H7 (cell line): Measurements from ENCODE around the gene GYPA. TPM values are rescaled to one million over a fixed set of nuclear protein-coding genes. Genes with fewer than 3 reads are reported as not detected.
"Not testable (repeated sequence)": the region's sequence is repeated elsewhere in the genome, so short reads cannot be mapped to it uniquely, and the experiment has no call there.

Source experiments
- DNase-seq: peaks from one replicate; pipeline ENCODE4 v3.0.0; 2012
- H3K27me3 ChIP-seq: 2 replicates; pipeline ENCODE4 v1.6.0; 2011; ENCODE audit warnings: mild to moderate bottlenecking, low read length; ENCODE audit not compliant: control insufficient read depth, insufficient read depth
- H3K36me3 ChIP-seq: replicated peaks from 2 replicates; pipeline ENCODE4 v1.5.1; 2011; ENCODE audit warnings: low read length; ENCODE audit not compliant: control insufficient read depth, insufficient read depth
- H3K4me3 ChIP-seq: 2 replicates; pipeline ENCODE4 v1.5.1; 2011; ENCODE audit warnings: low read depth, mild to moderate bottlenecking, control low read depth, low read length, moderate library complexity; ENCODE audit not compliant: insufficient read depth
- total RNA-seq: library from RNA; depleted of rRNA; stranded (reverse); fragments of >200 nt; shearing (Covaris generic); gene quantifications from 2 replicates; pipeline ENCODE4 v1.2.3, GENCODE V29; 2014; rRNA removed

Gene GYPA
- total RNA-seq, 1 experiment from 2014 or later = not detected

DNA sequence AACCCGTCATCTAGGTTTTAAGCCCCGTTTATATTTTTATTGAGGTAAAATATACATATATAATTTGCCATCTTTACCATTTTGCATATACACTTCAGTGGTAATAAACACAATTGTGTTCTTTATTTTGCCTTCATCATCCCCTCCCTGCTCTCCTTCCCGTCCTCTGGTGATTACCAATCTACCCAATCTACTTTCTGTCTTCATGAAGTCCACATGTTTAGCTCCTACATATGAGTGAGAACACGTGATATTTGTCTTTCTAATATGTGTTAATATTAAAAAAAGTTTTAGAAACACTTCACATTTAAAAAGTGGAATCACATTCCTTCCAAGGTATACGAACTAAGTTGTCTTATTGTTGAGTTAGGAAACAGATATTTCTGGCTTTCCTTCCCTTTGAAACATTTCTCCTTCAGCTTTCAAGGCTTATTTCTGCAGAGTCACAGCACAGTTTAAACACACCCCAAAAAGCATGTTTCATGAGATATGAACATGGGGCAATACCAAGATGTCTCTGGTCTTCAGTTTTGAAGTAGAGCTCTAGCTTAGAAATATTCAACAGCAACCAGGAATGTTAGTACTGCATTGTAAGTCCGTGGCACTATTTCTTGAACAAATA lies 35.9 kb downstream of the GYPA start:
- H3K36me3 ChIP-seq = no peaks in the 10 kb centered on the region
- no peaks in the 10 kb centered on the region for H3K27me3 ChIP-seq
- no peak overlapping the region for H3K4me3 ChIP-seq
- no peak for DNase-seq

DNA sequence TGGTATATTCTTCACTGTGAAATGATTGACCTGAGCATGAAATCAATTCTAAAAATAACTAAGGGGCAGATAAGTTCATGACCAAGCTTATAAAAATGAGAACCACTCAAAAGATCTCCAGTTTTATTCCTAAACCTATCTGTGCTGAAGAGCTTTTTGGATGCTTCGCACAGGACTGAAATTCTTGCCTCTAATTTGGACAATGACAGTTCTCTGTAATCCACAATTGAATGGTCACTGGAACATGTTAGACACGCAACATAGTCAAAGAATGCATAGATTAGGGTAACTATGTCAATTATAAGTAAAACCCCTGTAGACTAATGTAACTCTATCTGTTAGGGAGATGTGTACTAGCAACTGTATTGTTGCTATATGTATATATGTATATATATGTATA lies 42.7 kb downstream of the GYPA start:
- H3K27me3 ChIP-seq, H3K36me3 ChIP-seq, H3K4me3 ChIP-seq, DNase-seq: not testable (repeated sequence)

DNA sequence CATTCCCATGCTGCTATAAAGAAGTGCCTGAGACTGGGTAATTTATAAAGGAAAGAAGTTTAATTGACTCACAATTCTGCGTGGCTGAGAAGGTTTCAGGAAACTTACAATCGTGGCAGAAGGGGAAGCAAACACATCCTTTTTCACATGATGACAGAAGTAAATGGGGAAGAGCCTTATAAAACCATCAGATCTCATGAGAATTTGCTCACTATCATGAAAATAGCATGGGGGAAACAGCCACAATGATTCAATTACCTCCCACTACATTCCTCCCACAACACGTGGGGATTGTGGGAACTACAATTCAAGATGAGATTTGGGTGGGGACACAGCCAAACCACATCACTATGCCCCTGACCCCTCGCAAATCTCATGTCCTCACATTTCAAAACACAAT lies 46.5 kb downstream of the GYPA start:
- not testable (repeated sequence) for DNase-seq, H3K4me3 ChIP-seq, H3K36me3 ChIP-seq, H3K27me3 ChIP-seq

DNA sequence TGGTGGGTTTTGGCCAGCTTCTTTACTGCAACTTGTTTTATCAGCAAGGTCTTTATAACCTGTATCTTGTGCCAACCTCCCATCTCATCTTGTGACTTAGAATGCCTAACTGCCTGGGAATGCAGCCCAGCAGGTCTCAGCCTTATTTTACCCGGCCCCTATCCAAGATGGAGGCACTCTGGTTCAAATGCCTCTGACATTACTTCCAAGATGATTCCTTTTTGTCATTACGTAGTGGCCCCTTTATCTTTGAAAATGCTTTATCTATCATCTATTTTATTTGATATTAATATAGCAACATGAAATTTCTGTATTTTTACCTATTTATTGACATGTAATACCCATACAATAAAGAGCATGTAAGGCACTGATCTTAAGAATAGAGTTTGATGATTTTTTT lies 49.3 kb downstream of the GYPA start:
- not testable (repeated sequence) for H3K4me3 ChIP-seq, H3K36me3 ChIP-seq, DNase-seq, H3K27me3 ChIP-seq

DNA sequence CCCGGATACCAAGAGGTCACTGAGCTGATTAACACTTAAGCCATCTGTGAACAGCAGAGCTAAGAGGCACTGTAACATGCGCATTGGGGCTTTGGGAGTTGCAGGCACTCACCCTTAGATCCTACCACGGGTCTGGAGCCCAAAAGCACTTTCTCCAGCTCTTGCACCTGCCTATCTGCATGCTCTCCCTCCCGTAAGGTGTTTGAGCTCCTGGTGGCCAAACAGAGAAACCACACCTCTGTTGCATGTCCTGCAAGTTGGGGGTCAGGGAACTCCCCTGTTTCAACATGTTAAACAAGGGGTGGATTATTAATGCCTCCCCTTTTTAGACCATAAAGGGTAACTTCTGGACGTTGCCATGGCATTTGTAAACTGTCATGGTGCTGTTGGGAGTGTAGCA lies 49.8 kb downstream of the GYPA start:
- DNase-seq = no peak
- Histone ChIP-seq H3K4me3 (no peak overlapping the region), H3K27me3 (no peaks in the 10 kb centered on the region), H3K36me3 (no peaks in the 10 kb centered on the region)

DNA sequence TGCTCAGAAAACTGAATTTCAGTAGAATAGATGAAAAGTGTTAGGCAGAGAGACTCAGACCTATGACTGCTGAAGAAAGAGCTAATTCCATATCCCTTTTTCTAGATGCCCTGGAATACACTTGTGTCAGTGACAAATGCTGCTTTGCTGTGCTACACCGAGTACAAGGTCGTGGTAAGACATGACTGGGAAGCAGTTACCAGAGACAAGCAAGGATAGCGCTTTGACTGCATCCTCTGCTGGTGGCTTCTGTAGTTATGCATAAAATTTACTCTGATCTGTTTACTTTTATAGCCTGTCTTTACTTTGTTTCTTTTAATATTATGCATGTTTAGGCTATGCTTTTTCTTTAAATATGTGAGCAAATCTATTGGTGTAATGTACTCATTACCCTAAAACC lies 58.5 kb downstream of the GYPA start:
- H3K36me3 ChIP-seq, H3K4me3 ChIP-seq, DNase-seq, H3K27me3 ChIP-seq: not testable (repeated sequence)

DNA sequence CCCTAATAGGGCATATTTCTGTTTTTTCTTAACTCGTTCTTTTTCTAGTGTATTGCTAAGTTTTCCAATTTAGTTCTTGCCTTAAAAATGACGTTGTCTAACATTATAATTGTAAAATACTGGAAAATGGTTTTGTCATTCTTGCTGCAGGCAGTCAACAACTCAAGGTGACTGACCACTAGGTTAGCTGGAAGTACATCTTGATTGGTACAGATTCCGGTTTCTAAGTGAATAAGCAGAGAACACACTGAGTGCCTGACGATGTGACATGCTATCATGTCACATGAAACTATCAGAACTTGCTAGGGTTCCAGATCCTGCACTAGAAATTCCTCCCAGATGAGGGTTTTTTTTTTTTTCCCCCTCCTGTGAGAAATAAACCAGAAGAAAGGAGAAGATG lies 60.4 kb downstream of the GYPA start:
- DNase-seq, H3K36me3 ChIP-seq: not testable (repeated sequence)

DNA sequence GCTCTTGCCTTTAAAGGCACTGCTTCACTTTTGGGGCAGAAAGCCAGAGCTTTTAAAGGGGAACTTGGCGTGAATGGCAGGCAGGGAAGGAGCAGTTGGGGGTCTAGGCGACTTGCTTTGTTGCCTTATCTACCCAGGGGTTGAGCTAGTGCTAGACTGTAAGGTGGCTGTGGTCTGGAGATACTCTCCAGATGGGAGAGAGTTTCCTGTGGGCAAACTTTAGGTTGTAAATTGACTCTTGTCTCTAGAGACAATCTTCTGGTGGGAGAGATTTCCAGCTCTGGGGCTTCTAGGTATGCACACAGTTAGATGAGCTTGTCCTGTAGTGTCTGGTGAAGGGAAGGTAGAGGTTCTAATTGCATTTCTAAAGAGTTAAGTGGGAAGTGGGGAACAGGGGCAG lies 61.8 kb downstream of the GYPA start:
- not testable (repeated sequence) for H3K4me3 ChIP-seq, H3K27me3 ChIP-seq, DNase-seq, H3K36me3 ChIP-seq

More for the DNA sequence above, 60.4 kb downstream of the GYPA start:
- not testable (repeated sequence) for H3K4me3 ChIP-seq, H3K27me3 ChIP-seq

DNA sequence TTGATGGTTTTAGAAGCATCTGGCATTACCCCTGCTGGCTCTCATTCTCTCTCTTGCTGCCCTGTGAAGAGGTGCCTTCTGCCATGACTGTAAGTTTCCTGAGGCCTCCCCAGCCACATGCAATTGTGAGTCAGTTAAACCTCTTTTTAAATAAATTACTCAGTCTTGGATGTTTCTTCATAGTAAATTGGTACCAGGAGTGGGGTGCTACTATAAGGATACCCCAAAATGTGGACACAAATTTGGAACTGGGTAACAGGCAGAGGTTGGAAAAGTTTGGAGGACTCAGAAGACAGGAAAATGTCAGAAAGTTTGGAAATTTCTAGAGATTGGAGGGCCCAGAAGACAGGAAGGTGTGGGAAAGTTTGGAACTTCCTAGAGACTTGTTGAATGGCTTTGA lies 79.0 kb downstream of the GYPA start:
- H3K27me3 ChIP-seq, H3K4me3 ChIP-seq, H3K36me3 ChIP-seq, DNase-seq: not testable (repeated sequence)

DNA sequence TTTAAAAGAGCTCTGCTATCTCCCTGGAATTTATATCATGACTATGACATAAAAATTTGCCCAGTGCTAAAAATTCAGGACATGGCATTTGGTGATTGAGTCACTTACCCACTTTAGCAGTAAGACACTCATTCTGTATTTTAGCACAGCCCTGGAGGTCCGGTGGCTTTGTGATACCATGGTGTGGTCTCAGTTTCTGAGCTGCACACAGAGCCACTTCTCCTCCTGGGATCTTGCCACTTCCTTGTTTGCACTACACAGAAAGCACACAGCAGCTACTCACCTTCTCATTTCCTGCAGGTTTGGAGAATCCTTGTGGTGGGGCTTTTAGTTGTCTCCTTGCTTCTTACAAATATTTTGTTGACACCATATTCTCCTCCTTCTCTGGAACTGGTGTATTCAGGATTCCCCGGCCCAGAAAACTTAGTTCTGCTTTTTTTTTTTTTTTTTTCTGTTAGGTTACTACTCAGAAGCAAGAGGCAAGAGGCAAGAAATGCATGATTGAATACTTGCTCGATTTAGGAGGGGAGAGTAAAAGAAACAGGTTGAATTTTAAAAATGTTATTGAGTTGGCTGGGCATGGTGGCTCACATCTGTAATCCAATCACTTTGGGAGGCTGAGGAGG lies 80.2 kb downstream of the GYPA start:
- DNase-seq, H3K27me3 ChIP-seq, H3K36me3 ChIP-seq, H3K4me3 ChIP-seq: not testable (repeated sequence)

Other genes starting within 250 kb of the GYPA start
- gene GYPE, start 235.2 kb downstream of the GYPA start, total RNA-seq = not detected in 2 replicates
- not detected in 2 replicates for gene GYPB, start 121.3 kb downstream of the GYPA start, total RNA-seq